CD8-positive, alpha-beta memory T cell (primary cell): ENCODE data around the gene HDHD2. TPM values are rescaled to one million over a fixed set of nuclear protein-coding genes. Genes with fewer than 3 reads are reported as not detected.

Experiments
- CTCF ChIA-PET: fragments of 350-600 bp; sonication (Branson Sonifier 250); formaldehyde crosslinking; loops from one replicate; lab custom pipeline; 2021; ENCODE audit warnings: antibody characterized with exemption; lab: Charles Lee
- POLR2A ChIA-PET: fragments of 350-600 bp; sonication (Branson Sonifier 250); formaldehyde crosslinking; loops from one replicate; lab custom pipeline; 2021; ENCODE audit warnings: antibody characterized with exemption; lab: Charles Lee
- DNase-seq, 5 donors: peaks; one replicate each; pipeline versions ENCODE4 v3.0.0 to v3.0.0-alpha.2; 2020 to 2022; ENCODE audit warnings: mixed read lengths in 1 of 5
- H3K27ac ChIP-seq: one replicate; pipeline ENCODE4 v1.7.0; 2013; ENCODE audit warnings: low read depth, mild to moderate bottlenecking, low read length, moderate library complexity
- H3K27me3 ChIP-seq: 2 replicates; pipeline ENCODE4 v1.7.0; 2013; ENCODE audit warnings: low read length, mild to moderate bottlenecking; ENCODE audit not compliant: insufficient read depth, poor library complexity, severe bottlenecking
- H3K36me3 ChIP-seq: 2 replicates; pipeline ENCODE4 v1.7.0; 2013; ENCODE audit warnings: mild to moderate bottlenecking, low read length, moderate library complexity; ENCODE audit not compliant: insufficient read depth
- H3K4me1 ChIP-seq: 2 replicates; pipeline ENCODE4 v1.7.0; 2013; ENCODE audit warnings: mild to moderate bottlenecking, low read length, moderate library complexity; ENCODE audit not compliant: insufficient read depth
- H3K4me3 ChIP-seq: 2 replicates; pipeline ENCODE4 v1.7.0; 2013; ENCODE audit warnings: mild to moderate bottlenecking, low read length
- H3K9me3 ChIP-seq: 2 replicates; pipeline ENCODE4 v1.7.0; 2013; ENCODE audit warnings: mild to moderate bottlenecking, low read length
- H3K27ac Mint-ChIP-seq, 8 donors: one replicate each; pipeline ENCODE4 v1.8.0; 2020 to 2021; ENCODE audit warnings: mixed read lengths in 8 of 8, mild to moderate bottlenecking in 6 of 8, inconsistent platforms in 3 of 8, moderate library complexity in 3 of 8
- H3K27me3 Mint-ChIP-seq, 2 donors: one replicate each; pipeline ENCODE4 v1.8.0; 2020 to 2021; ENCODE audit warnings: mixed read lengths in 2 of 2, mild to moderate bottlenecking in 1 of 2, moderate library complexity in 1 of 2
- H3K36me3 Mint-ChIP-seq, 3 donors: one replicate each; pipeline ENCODE4 v1.8.0; 2020 to 2021; ENCODE audit warnings: mixed read lengths in 3 of 3, inconsistent platforms in 1 of 3, mild to moderate bottlenecking in 1 of 3
- H3K4me1 Mint-ChIP-seq, 3 donors: one replicate each; pipeline ENCODE4 v1.8.0; 2020 to 2021; ENCODE audit warnings: mixed read lengths in 3 of 3, inconsistent platforms in 1 of 3, mild to moderate bottlenecking in 1 of 3
- H3K4me3 Mint-ChIP-seq, 7 donors: one replicate each; pipeline ENCODE4 v1.8.0; 2020 to 2021; ENCODE audit warnings: mixed read lengths in 7 of 7, mild to moderate bottlenecking in 6 of 7, moderate library complexity in 4 of 7, inconsistent platforms in 2 of 7
- H3K9me3 Mint-ChIP-seq, 5 donors: one replicate each; pipeline ENCODE4 v1.8.0; 2020 to 2022; ENCODE audit warnings: mixed read lengths in 5 of 5, mild to moderate bottlenecking in 3 of 5, moderate library complexity in 2 of 5, inconsistent platforms in 1 of 5
- polyA plus RNA-seq: library from polyadenylated mRNA; unstranded; fragments of 300-500 nt; fragmentation: Illumina TruSeq; gene quantifications from one replicate; pipeline ENCODE4 v1.2.3, GENCODE V29; 2021
- total RNA-seq, 2 experiments: library from RNA; stranded (reverse); gene quantifications; one replicate each; pipeline ENCODE4 v1.2.3, GENCODE V29; 2021

The HDHD2 gene
- total and polyA plus RNA-seq, 3 experiments from 2014 or later, result 25.6 to 45.7 (median 27.3) TPM

DNA sequence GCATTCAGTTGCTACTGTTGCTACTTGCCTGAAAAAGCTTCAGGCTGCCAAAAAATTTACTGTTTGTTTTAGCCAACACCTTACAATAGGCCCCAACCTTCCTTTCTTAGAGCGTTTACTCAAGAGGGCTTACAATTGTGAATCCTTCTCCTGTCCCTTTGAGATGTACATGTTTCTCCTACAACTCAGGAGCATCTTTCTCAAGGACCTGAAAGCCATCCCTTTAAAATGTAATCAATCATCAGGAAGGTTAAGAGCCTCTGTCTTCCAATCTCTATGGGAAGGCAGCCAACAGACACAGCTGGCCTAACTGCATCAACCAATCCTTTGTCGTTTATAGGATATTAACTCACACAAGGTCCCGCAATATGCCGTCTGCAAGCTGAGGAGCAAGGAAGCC lies 29.2 kb upstream of the HDHD2 start:
- no peak overlapping the region for H3K27ac ChIP-seq
- H3K4me3 Mint-ChIP-seq, result peak overlapping the region in 1 of 7 donors; percentile 7
- no peaks in the 10 kb centered on the region for H3K27me3 ChIP-seq
- CTCF ChIA-PET, result interaction anchor here (0.8 kb wide), 1 partner anchor 30 kb away, joined by 4 read pairs; the partner anchor contains the start of gene HDHD2
- peaks cover 0 to 4% (median 2%) of the 10 kb centered on the region in 3 donors for H3K4me1 Mint-ChIP-seq
- DNase-seq, result no peak
- no peaks in the 10 kb centered on the region for H3K9me3 ChIP-seq
- peaks cover 0 to 7% (median 7%) of the 10 kb centered on the region in 3 donors for H3K36me3 Mint-ChIP-seq
- peaks cover 9% of the 10 kb centered on the region for H3K4me1 ChIP-seq
- POLR2A ChIA-PET, result no interaction called here
- H3K27ac Mint-ChIP-seq, result no peak overlapping the region
- H3K4me3 ChIP-seq, result no peak overlapping the region
- H3K27me3 Mint-ChIP-seq, result peaks cover 15 to 32% of the 10 kb centered on the region in 2 donors
- no peaks in the 10 kb centered on the region for H3K36me3 ChIP-seq
- peaks cover 2 to 9% (median 7%) of the 10 kb centered on the region in 5 donors for H3K9me3 Mint-ChIP-seq

DNA sequence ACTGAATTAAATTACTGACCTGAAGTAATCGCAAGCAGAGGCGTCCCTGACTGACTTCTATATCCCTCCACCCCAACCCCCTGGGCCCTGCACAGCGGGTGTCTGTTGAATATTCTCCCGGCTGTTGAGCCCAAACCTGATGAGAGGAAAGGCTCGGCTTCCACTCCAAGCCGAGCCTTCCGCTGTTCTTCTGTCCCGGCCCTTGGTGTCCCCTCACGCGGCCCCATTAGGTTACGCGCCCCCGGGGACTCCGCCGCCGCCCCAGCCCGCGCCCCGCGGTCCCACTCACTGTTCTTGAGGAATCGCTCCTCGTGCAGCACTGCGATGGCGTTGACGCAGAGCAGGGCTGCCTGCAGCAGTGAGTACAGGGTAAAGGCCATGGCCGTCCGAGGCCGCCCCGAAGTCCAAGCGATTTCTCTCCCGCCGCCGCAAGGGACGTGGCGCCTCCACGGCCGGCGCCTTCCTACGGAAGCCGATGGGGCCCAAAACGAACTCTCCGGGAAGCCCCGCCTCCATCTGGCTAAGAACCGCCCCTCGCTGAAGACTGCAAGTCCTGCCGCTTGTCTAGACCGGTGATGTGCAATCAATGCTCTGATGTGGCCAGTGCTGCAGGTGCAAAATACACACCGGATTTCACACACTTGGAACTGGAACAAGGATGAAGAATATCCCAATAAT lies 25.7 kb upstream of the HDHD2 start, which contains the start of gene IER3IP1:
Gene IER3IP1 (minus strand): TSS at position 467 of the 678 bp plus-strand sequence. CDS start 87 bp downstream, at position 380.
- H3K27ac Mint-ChIP-seq, result peak within 1 kb of the TSS; percentile 49 to 95 (median 78)
- H3K9me3 Mint-ChIP-seq, result no peaks in the 10 kb centered on the region
- Histone ChIP-seq H3K36me3 (no peaks in the 10 kb centered on the region), H3K4me3 (peak within 1 kb of the TSS; percentile 79), H3K27ac (peak within 1 kb of the TSS; percentile 62), H3K4me1 (peaks cover 25% of the 10 kb centered on the region), H3K27me3 (no peaks in the 10 kb centered on the region), H3K9me3 (no peaks in the 10 kb centered on the region)
- POLR2A ChIA-PET, result no interaction called here
- H3K4me1 Mint-ChIP-seq, result peaks cover 0 to 11% (median 2%) of the 10 kb centered on the region in 3 donors
- CTCF ChIA-PET, result interaction anchor here (1.3 kb wide), 1 partner anchor 25 kb away, joined by 4 read pairs; the partner anchor contains the start of gene HDHD2
- H3K27me3 Mint-ChIP-seq, result peaks cover 7 to 11% of the 10 kb centered on the region in 2 donors
- peak within 1 kb of the TSS in 5 of 7 donors; percentile 40 to 75 (median 69) for H3K4me3 Mint-ChIP-seq
- peaks cover 0 to 9% (median 0%) of the 10 kb centered on the region in 3 donors for H3K36me3 Mint-ChIP-seq
- DNase-seq, result peak; percentile 80 to 90 (median 81)

- H3K27me3 Mint-ChIP-seq, result peaks cover 7% of the 10 kb centered on the region in 2 donors
- POLR2A ChIA-PET, result interaction anchor here (0.8 kb wide), 1 partner anchor 25 kb away, joined by 3 read pairs; the partner anchor contains the start of gene HDHD2
- H3K9me3 Mint-ChIP-seq, result no peaks in the 10 kb centered on the region
- H3K4me3 Mint-ChIP-seq, result no peak overlapping the region
- peaks cover 0 to 11% (median 2%) of the 10 kb centered on the region in 3 donors for H3K4me1 Mint-ChIP-seq
- Histone ChIP-seq H3K9me3 (no peaks in the 10 kb centered on the region), H3K4me3 (peak overlapping the region; percentile 79), H3K27ac (peak overlapping the region; percentile 62), H3K27me3 (no peaks in the 10 kb centered on the region), H3K4me1 (peaks cover 25% of the 10 kb centered on the region), H3K36me3 (no peaks in the 10 kb centered on the region)
- H3K36me3 Mint-ChIP-seq, result peaks cover 0 to 9% (median 0%) of the 10 kb centered on the region in 3 donors
- DNase-seq, result no peak
- CTCF ChIA-PET, result no interaction called here
- peak overlapping the region in 3 of 8 donors; percentile 80 to 95 (median 88) for H3K27ac Mint-ChIP-seq
Measured at GRCh38 chr18:47175283-47175897, 25.1 kb upstream of the HDHD2 start.

DNA sequence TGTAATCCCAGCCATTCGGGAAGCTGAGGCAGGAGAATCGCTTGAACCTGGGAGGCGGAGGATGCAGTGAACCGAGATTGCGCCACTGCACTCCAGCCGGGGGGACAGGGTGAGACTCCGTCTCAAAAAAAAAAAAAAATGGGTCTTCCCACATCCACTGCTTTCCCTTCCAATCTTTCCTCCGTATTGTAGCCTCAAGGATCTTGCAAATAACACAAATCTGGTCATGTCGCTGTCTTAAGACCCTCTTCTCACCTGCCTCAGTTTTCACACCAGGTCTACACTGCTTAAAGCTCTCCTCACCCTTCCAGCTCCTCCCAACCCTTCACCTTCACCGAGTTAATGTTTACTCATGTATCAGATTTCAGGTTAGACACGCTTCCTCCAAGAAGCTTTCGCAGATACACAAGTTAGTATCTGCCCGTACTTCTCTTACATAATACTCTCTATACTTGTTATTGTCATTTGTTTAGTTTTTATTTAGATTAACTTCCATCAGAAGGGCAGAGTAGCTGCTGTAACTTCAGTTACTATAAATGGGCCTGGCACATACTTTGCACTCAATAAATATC lies 24.3 kb upstream of the HDHD2 start:
- H3K27ac Mint-ChIP-seq, result no peak overlapping the region
- Histone ChIP-seq H3K27me3 (no peaks in the 10 kb centered on the region), H3K27ac (no peak overlapping the region), H3K36me3 (no peaks in the 10 kb centered on the region), H3K4me1 (peaks cover 25% of the 10 kb centered on the region), H3K4me3 (peak overlapping the region; percentile 79), H3K9me3 (no peaks in the 10 kb centered on the region)
- ChIA-PET CTCF (no interaction called here), POLR2A (interaction anchor here (0.8 kb wide), 1 partner anchor 24 kb away, joined by 3 read pairs; the partner anchor contains the start of gene HDHD2)
- H3K4me1 Mint-ChIP-seq, result peaks cover 0 to 18% (median 7%) of the 10 kb centered on the region in 3 donors
- peaks cover 2 to 7% of the 10 kb centered on the region in 2 donors for H3K27me3 Mint-ChIP-seq
- H3K4me3 Mint-ChIP-seq, result no peak overlapping the region
- no peak for DNase-seq
- peaks cover 0 to 9% (median 0%) of the 10 kb centered on the region in 3 donors for H3K36me3 Mint-ChIP-seq
- no peaks in the 10 kb centered on the region for H3K9me3 Mint-ChIP-seq

GRCh38 chr18:47172476-47172875 lies 22.2 kb upstream of the HDHD2 start:
- H3K4me3 Mint-ChIP-seq, result no peak overlapping the region
- CTCF ChIA-PET, result interaction anchor here (0.9 kb wide), 1 partner anchor 22 kb away, joined by 3 read pairs; the partner anchor contains the start of gene HDHD2
- no peak overlapping the region for H3K27ac Mint-ChIP-seq

DNA sequence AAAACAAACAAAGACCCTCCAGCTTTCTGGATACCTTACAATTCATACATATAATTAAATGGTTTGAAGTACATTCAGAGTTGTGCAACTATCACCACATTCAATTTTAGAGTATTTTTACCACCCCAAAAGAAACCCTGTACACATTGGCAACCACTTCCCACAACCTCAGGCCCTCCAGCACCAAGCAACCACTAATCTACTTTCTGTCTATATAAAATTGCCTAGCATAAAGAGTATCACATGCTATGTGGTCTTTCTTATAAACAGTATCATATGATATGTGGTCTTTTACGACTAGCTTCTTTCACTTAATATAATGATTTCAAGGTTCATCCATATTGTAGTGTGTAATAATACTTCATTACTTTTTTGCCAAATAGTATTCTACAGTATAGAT lies 18.6 kb upstream of the HDHD2 start:
- ChIA-PET POLR2A (no interaction called here), CTCF (no interaction called here)
- H3K4me3 ChIP-seq, result no peak overlapping the region
- Mint-ChIP-seq H3K27me3 (no peaks in the 10 kb centered on the region), H3K4me3 (peak overlapping the region in 2 of 7 donors; percentile 32 to 38), H3K9me3 (no peaks in the 10 kb centered on the region), H3K4me1 (peaks cover 31 to 49% (median 35%) of the 10 kb centered on the region in 3 donors), H3K36me3 (peaks cover 0 to 12% (median 5%) of the 10 kb centered on the region in 3 donors), H3K27ac (peak overlapping the region in 2 of 8 donors; percentile 56 to 75)
- H3K27ac ChIP-seq, result no peak overlapping the region
- H3K4me1 ChIP-seq, result peaks cover 10% of the 10 kb centered on the region
- DNase-seq, result no peak
- H3K36me3 ChIP-seq, result no peaks in the 10 kb centered on the region
- H3K9me3 ChIP-seq, result no peaks in the 10 kb centered on the region
- no peaks in the 10 kb centered on the region for H3K27me3 ChIP-seq

More at GRCh38 chr18:47172476-47172875, 22.2 kb upstream of the HDHD2 start:
- peaks cover 0 to 9% (median 0%) of the 10 kb centered on the region in 3 donors for H3K36me3 Mint-ChIP-seq
- POLR2A ChIA-PET, result no interaction called here
- no peak overlapping the region for H3K27ac ChIP-seq
- H3K9me3 ChIP-seq, result no peaks in the 10 kb centered on the region
- no peaks in the 10 kb centered on the region for H3K36me3 ChIP-seq
- H3K9me3 Mint-ChIP-seq, result no peaks in the 10 kb centered on the region
- H3K27me3 Mint-ChIP-seq, result no peaks in the 10 kb centered on the region
- no peak for DNase-seq
- H3K4me1 Mint-ChIP-seq, result peaks cover 12 to 31% (median 17%) of the 10 kb centered on the region in 3 donors
- no peaks in the 10 kb centered on the region for H3K27me3 ChIP-seq
- peaks cover 25% of the 10 kb centered on the region for H3K4me1 ChIP-seq
- H3K4me3 ChIP-seq, result no peak overlapping the region

- DNase-seq, result no peak
- Mint-ChIP-seq H3K36me3 (peaks cover 0 to 12% (median 5%) of the 10 kb centered on the region in 3 donors), H3K4me1 (peaks cover 33 to 53% (median 39%) of the 10 kb centered on the region in 3 donors), H3K27ac (peak overlapping the region in 2 of 8 donors; percentile 56 to 75), H3K27me3 (no peaks in the 10 kb centered on the region), H3K4me3 (peak overlapping the region in 1 of 7 donors; percentile 38), H3K9me3 (no peaks in the 10 kb centered on the region)
- CTCF ChIA-PET, result no interaction called here
- H3K36me3 ChIP-seq, result no peaks in the 10 kb centered on the region
- no peak overlapping the region for H3K27ac ChIP-seq
- H3K27me3 ChIP-seq, result no peaks in the 10 kb centered on the region
- POLR2A ChIA-PET, result interaction anchor here (0.6 kb wide), 1 partner anchor 21 kb away, joined by 4 read pairs; no protein-coding TSS in a partner anchor
- no peak overlapping the region for H3K4me3 ChIP-seq
- no peaks in the 10 kb centered on the region for H3K9me3 ChIP-seq
- peaks cover 6% of the 10 kb centered on the region for H3K4me1 ChIP-seq
Measured at GRCh38 chr18:47168509-47168908, 18.2 kb upstream of the HDHD2 start.
